K562 (cell line): Measurements from ENCODE around the gene MMP11. TPM values are rescaled to one million over a fixed set of nuclear protein-coding genes. Genes with fewer than 3 reads are reported as not detected.

Source experiments
- AFF1 ChIP-seq, 2 experiments: fragments of 450-650 bp; IDR thresholded peaks; 2 replicates each; pipeline ENCODE4 v1.6.1; 2018; ENCODE audit warnings: mild to moderate bottlenecking in 2 of 2, low read depth in 1 of 2; ENCODE audit not compliant: partially characterized antibody in 2 of 2
- BRCA1 ChIP-seq, 2 experiments: fragments of 450-650 bp in 1 of 2; sonication (generic) in 1 of 2; formaldehyde crosslinking in 1 of 2; IDR thresholded peaks; 2 replicates each; pipeline versions ENCODE4 v1.5.0 to v1.6.1; 2017 to 2020; ENCODE audit warnings: mild to moderate bottlenecking in 1 of 2, missing genetic modification reagents in 1 of 2
- CCAR2 ChIP-seq: fragments of 200-400 bp; formaldehyde crosslinking; IDR thresholded peaks from 2 replicates; pipeline ENCODE4 v1.6.1; 2017; ENCODE audit warnings: mild to moderate bottlenecking, low read depth, low read length
- CEBPB ChIP-seq: fragments of 450-650 bp; IDR thresholded peaks from 2 replicates; pipeline ENCODE4 v1.6.1; 2016; ENCODE audit warnings: missing genetic modification characterization, missing compliant biosample characterization
- CHD2 ChIP-seq: IDR thresholded peaks from 2 replicates; pipeline ENCODE4 v1.6.1; 2011; ENCODE audit warnings: low read depth, low read length
- CXXC5 ChIP-seq: fragments of 250-450 bp; sonication (Bioruptor Pico); IDR thresholded peaks from 2 replicates; pipeline ENCODE4 v1.8.0; 2022; ENCODE audit warnings: inconsistent platforms, mild to moderate bottlenecking, moderate library complexity
- DPF2 ChIP-seq: fragments of 450-650 bp; IDR thresholded peaks from 2 replicates; pipeline ENCODE4 v1.6.1; 2016
- HIVEP1 ChIP-seq: fragments of 250-450 bp; sonication (Bioruptor Pico); IDR thresholded peaks from 2 replicates; pipeline ENCODE4 v1.4.0; 2020; ENCODE audit warnings: mild to moderate bottlenecking
- KDM5B ChIP-seq: fragments of 200-600 bp; sonication (generic); IDR thresholded peaks from 2 replicates; pipeline ENCODE4 v1.6.1; 2012; ENCODE audit warnings: low read depth, mild to moderate bottlenecking, moderate library complexity, low read length, control low read depth, inconsistent platforms; ENCODE audit not compliant: insufficient replicate concordance
- PHF8 ChIP-seq: fragments of 200-600 bp; sonication (generic); IDR thresholded peaks from 2 replicates; pipeline ENCODE4 v1.6.1; 2012; ENCODE audit warnings: mixed run types, mild to moderate bottlenecking, inconsistent platforms, low read length, moderate library complexity, borderline replicate concordance
- POLR2B ChIP-seq: fragments of 450-650 bp; IDR thresholded peaks from 2 replicates; pipeline ENCODE4 v1.6.1; 2018; ENCODE audit warnings: low read depth; ENCODE audit not compliant: partially characterized antibody
- SAFB ChIP-seq: fragments of 200-400 bp; formaldehyde crosslinking; IDR thresholded peaks from 2 replicates; pipeline ENCODE4 v1.6.1; 2017; ENCODE audit warnings: low read depth, low read length, borderline replicate concordance
- SRSF3 ChIP-seq: fragments of 200-400 bp; formaldehyde crosslinking; IDR thresholded peaks from 2 replicates; pipeline ENCODE4 v1.6.1; 2016; ENCODE audit warnings: mild to moderate bottlenecking, low read length, moderate library complexity; ENCODE audit not compliant: insufficient read depth
- THRA ChIP-seq: fragments of 450-650 bp; IDR thresholded peaks from 2 replicates; pipeline ENCODE4 v1.6.1; 2017; ENCODE audit warnings: mild to moderate bottlenecking, moderate library complexity
- VEZF1 ChIP-seq: fragments of 200-800 bp; sonication (Bioruptor generic); IDR thresholded peaks from 2 replicates; pipeline ENCODE4 v1.6.1; 2017; ENCODE audit warnings: missing genetic modification characterization, missing compliant biosample characterization
- ZBTB8A ChIP-seq: fragments of 450-650 bp; IDR thresholded peaks from 2 replicates; pipeline ENCODE4 v1.6.1; 2018; ENCODE audit warnings: mild to moderate bottlenecking, moderate library complexity; ENCODE audit not compliant: partially characterized antibody
- ZNF140 ChIP-seq: fragments of 250-450 bp; sonication (Bioruptor Pico); IDR thresholded peaks from 2 replicates; pipeline ENCODE4 v1.8.0; 2021; ENCODE audit warnings: moderate library complexity, mild to moderate bottlenecking, inconsistent platforms
- polyA plus RNA-seq, 8 experiments: library from polyadenylated mRNA; depleted of rRNA in 4 of 8; stranded (reverse) in 5 of 8; unstranded in 3 of 8; fragments of >200 nt; fragmentation: Nextera tagmentation in 2 of 8; fragmentation: Illumina TruSeq in 1 of 8; extraction: Ambion mirVana in 2 of 8; extraction: Trizol in 1 of 8; gene quantifications; 2 replicates each; pipeline versions ENCODE4 v1.2.1 to v1.2.3, GENCODE V29; 2011 to 2014; ENCODE audit warnings: inconsistent platforms in 1 of 8, missing spikeins in 1 of 8
- total RNA-seq, 7 experiments: library from RNA; depleted of rRNA in 6 of 7; stranded (reverse); fragments of >200 nt in 6 of 7; fragmentation: Illumina TruSeq in 2 of 7; extraction: Trizol in 2 of 7; gene quantifications; 2 replicates each; pipeline versions ENCODE4 v1.2.1 to v1.2.3, GENCODE V29; 2011 to 2021; ENCODE audit warnings: low replicate concordance in 1 of 7
- TF ChIP-seq, protein P1 (sequence below): fragments of 250-450 bp; sonication (Bioruptor Pico); IDR thresholded peaks from 2 replicates; pipeline ENCODE4 v1.5.0; 2022; ENCODE audit warnings: mild to moderate bottlenecking

The MMP11 gene
- total and polyA plus RNA-seq, 9 of the 15 experiments (the other 6 are each of a cell fraction or from before 2014, with no cell fraction given), result 0.14 to 1.8 (median 1.1) TPM; not detected in 2

DNA sequence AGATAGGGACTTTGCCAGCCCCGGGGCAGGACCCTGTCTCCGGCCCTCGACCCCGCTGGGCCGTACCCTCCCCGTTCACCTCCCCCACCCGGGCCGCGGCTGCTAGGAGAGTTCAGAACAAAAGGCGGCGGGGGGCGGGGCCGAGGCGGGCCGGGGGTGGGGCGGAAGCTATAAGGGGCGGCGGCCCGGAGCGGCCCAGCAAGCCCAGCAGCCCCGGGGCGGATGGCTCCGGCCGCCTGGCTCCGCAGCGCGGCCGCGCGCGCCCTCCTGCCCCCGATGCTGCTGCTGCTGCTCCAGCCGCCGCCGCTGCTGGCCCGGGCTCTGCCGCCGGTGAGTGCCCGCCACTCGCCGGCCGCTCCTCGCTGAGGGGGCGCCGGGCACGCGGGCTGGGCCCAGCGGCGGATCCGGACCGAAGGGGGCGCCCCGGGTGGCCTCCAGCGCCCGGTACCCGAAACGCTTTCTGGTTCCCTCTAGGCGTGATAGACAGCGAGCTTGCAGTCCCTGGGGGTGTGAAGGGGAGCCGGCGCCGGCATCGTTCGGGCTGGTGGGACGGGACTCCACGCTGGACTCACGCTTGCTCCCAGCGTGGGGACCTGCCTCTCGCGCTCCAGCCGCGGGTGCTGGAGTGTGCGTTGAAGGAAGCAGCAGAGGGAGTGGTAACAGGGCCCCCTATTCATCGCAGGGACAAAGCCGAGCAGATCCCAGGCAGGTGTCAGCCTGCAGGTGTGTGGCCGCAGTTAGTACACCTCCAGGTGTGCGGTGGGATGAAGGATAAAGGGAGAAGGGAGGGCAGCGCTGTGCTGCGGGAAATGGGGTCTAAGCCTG, at the start of gene MMP11 (continued):
- no peak for TF ChIP-seq ZBTB8A
- TF ChIP-seq, protein P1, sequence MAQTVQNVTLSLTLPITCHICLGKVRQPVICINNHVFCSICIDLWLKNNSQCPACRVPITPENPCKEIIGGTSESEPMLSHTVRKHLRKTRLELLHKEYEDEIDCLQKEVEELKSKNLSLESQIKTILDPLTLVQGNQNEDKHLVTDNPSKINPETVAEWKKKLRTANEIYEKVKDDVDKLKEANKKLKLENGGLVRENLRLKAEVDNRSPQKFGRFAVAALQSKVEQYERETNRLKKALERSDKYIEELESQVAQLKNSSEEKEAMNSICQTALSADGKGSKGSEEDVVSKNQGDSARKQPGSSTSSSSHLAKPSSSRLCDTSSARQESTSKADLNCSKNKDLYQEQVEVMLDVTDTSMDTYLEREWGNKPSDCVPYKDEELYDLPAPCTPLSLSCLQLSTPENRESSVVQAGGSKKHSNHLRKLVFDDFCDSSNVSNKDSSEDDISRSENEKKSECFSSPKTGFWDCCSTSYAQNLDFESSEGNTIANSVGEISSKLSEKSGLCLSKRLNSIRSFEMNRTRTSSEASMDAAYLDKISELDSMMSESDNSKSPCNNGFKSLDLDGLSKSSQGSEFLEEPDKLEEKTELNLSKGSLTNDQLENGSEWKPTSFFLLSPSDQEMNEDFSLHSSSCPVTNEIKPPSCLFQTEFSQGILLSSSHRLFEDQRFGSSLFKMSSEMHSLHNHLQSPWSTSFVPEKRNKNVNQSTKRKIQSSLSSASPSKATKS (CRISPR knock-in tag), result no peak
- TF ChIP-seq BRCA1 (IDR thresholded peaks at IDR 0.05), result no peak
- no peak for TF ChIP-seq BRCA1 (CRISPR knock-in tag; IDR thresholded peaks at IDR 0.05)
- TF ChIP-seq SAFB, result peak; percentile 26; the same call in 1 of the 2 replicates
- TF ChIP-seq THRA, result no peak
- TF ChIP-seq AFF1 (IDR thresholded peaks at IDR 0.05; ENCODE audit: low read depth in 1 of 2, partially characterized antibody in 2 of 2), result no peak
- no peak for TF ChIP-seq CEBPB (tag)
- peak; percentile 22; the same call in 1 of the 2 replicates for TF ChIP-seq VEZF1 (CRISPR knock-in tag)
- TF ChIP-seq SRSF3, result no peak
- TF ChIP-seq DPF2, result no peak
- TF ChIP-seq POLR2B, result no peak
- TF ChIP-seq HIVEP1, result no peak
- no peak for TF ChIP-seq CHD2
- TF ChIP-seq CXXC5 (CRISPR knock-in tag), result peak; percentile 66
- no peak for TF ChIP-seq KDM5B
- no peak for TF ChIP-seq ZNF140
- no peak for TF ChIP-seq CCAR2
- TF ChIP-seq PHF8, result peak; percentile 63; the same call in 1 of the 2 replicates
